HepG2 (cell line): Measurements from ENCODE around the gene GDF2. TPM values are rescaled to one million over a fixed set of nuclear protein-coding genes. Genes with fewer than 3 reads are reported as not detected.

ENCODE experiments used
- ATAC-seq: fragments of 200-7000 bp; cut with Tn5 transposase; 3 replicates; pipeline ENCODE4 v1.9.1; 2020; ENCODE audit warnings: mild to moderate bottlenecking, moderate library complexity
- BruUV-seq: library from RNA; stranded (reverse); fragments of 400-500 nt; replicated peaks from 2 replicates; lab custom pipeline; 2021; lab: Mats Ljungman, UMichigan
- CTCF ChIA-PET: fragments of 300-600 bp; formaldehyde crosslinking; extraction: SDS; loops from one replicate; lab custom pipeline; 2021; ENCODE audit warnings: low total read pairs, inconsistent platforms, low intra/inter-chr PET ratio; lab: Yijun Ruan, JAX
- POLR2A ChIA-PET: fragments of 350-600 bp; sonication (Branson Sonifier 250); formaldehyde crosslinking; loops from one replicate; lab custom pipeline; 2020; ENCODE audit warnings: antibody characterized with exemption, inconsistent platforms; lab: Yijun Ruan, JAX
- DNase-seq: peaks from one replicate; pipeline ENCODE4 v3.0.0-alpha.2; 2015; ENCODE audit warnings: low spot score
- FAIRE-seq: peaks from 3 replicates; lab custom pipeline; 2011; peaks lifted over from hg19 to GRCh38; lab: Jason Lieb, UNC
- H2AFZ ChIP-seq: one replicate; pipeline ENCODE4 v1.6.1; 2011; ENCODE audit warnings: low read length, inconsistent platforms
- H3K27ac ChIP-seq: fragments of 300-600 bp; 3 replicates; pipeline ENCODE4 v1.8.0; 2011; ENCODE audit warnings: mixed run types, mild to moderate bottlenecking, mixed read lengths, low read length, inconsistent platforms; ENCODE audit not compliant: insufficient read depth; ENCODE audit errors: extremely low read length
- H3K27me3 ChIP-seq, 2 experiments: fragments of 200-600 bp in 1 of 2; 2 replicates in 1 of 2; 3 replicates in 1 of 2; pipeline versions ENCODE4 v1.6.0 to v1.8.0; 2011; ENCODE audit warnings: low read length in 2 of 2, mild to moderate bottlenecking in 2 of 2, moderate library complexity in 2 of 2, inconsistent platforms in 1 of 2; ENCODE audit not compliant: insufficient read depth in 2 of 2, control insufficient read depth in 1 of 2
- H3K36me3 ChIP-seq, 2 experiments: fragments of 200-600 bp in 1 of 2; replicated peaks in 1 of 2; 2 replicates in 1 of 2; 3 replicates in 1 of 2; pipeline versions ENCODE4 v1.5.1 to v1.8.0; 2011; ENCODE audit warnings: low read length in 2 of 2, inconsistent platforms in 1 of 2; ENCODE audit not compliant: insufficient read depth in 2 of 2, control insufficient read depth in 1 of 2
- H3K4me1 ChIP-seq: 2 replicates; pipeline ENCODE4 v1.5.1; 2012; ENCODE audit warnings: low read length, inconsistent platforms; ENCODE audit not compliant: insufficient read depth
- H3K4me2 ChIP-seq: 2 replicates; pipeline ENCODE4 v1.6.0; 2011; ENCODE audit warnings: low read depth, low read length, inconsistent platforms
- H3K4me3 ChIP-seq, 3 experiments: fragments of 200-600 bp in 1 of 3; sonication (generic), shearing (Covaris generic) in 1 of 3; replicated peaks in 1 of 3; 2 replicates each; pipeline ENCODE4 v1.5.1; 2011 to 2016; ENCODE audit warnings: low read length in 3 of 3, inconsistent platforms in 2 of 3, low read depth in 2 of 3, mild to moderate bottlenecking in 2 of 3, control low read depth in 1 of 3, mixed read lengths in 1 of 3; ENCODE audit not compliant: insufficient read depth in 1 of 3
- H3K79me2 ChIP-seq: one replicate; pipeline ENCODE4 v1.6.1; 2011; ENCODE audit warnings: low read length, inconsistent platforms; ENCODE audit not compliant: insufficient read depth
- H3K9ac ChIP-seq: 2 replicates; pipeline ENCODE4 v1.6.0; 2011; ENCODE audit warnings: mild to moderate bottlenecking, low read depth, low read length, inconsistent platforms; ENCODE audit not compliant: insufficient read depth
- H3K9me3 ChIP-seq: 2 replicates; pipeline ENCODE4 v1.5.1; 2012; ENCODE audit warnings: mild to moderate bottlenecking, low read length
- H4K20me1 ChIP-seq: 2 replicates; pipeline ENCODE4 v1.6.0; 2011; ENCODE audit warnings: inconsistent platforms, mild to moderate bottlenecking, low read length, moderate library complexity; ENCODE audit not compliant: insufficient read depth
- DR1 ChIP-seq: sonication (generic); formaldehyde crosslinking; IDR thresholded peaks from 2 replicates; pipeline ENCODE4 v1.8.0; 2021; ENCODE audit warnings: mild to moderate bottlenecking, missing genetic modification reagents, inconsistent platforms
- EHMT2 ChIP-seq: fragments of 200-600 bp; sonication (generic); IDR thresholded peaks from 2 replicates; pipeline ENCODE4 v1.7.0; 2017; ENCODE audit warnings: antibody characterized with exemption, low read depth, low read length, borderline replicate concordance
- FIP1L1 ChIP-seq: fragments of 200-400 bp; formaldehyde crosslinking; IDR thresholded peaks from 2 replicates; pipeline ENCODE4 v1.6.1; 2018; ENCODE audit warnings: low read depth, mild to moderate bottlenecking, low read length, moderate library complexity, borderline replicate concordance; ENCODE audit not compliant: insufficient read depth
- NBN ChIP-seq: fragments of 450-650 bp; conservative IDR thresholded peaks from 2 replicates; pipeline ENCODE4 v1.6.1; 2017
- RXRA ChIP-seq: sonication (generic); formaldehyde crosslinking; IDR thresholded peaks from 2 replicates; pipeline ENCODE4 v1.5.1; 2020; ENCODE audit warnings: missing genetic modification reagents
- RXRB ChIP-seq: IDR thresholded peaks from 2 replicates; pipeline ENCODE4 v1.6.1; 2016; ENCODE audit warnings: borderline replicate concordance, missing genetic modification reagents, missing compliant biosample characterization
- SRSF4 ChIP-seq: fragments of 200-400 bp; formaldehyde crosslinking; IDR thresholded peaks from one replicate; pipeline ENCODE4 v1.6.1; 2018; ENCODE audit warnings: mild to moderate bottlenecking, low read depth, low read length, moderate library complexity; ENCODE audit not compliant: poor library complexity, severe bottlenecking
- TFDP2 ChIP-seq: sonication (generic); formaldehyde crosslinking; IDR thresholded peaks from 2 replicates; pipeline ENCODE4 v1.4.0; 2020; ENCODE audit warnings: missing genetic modification reagents
- THAP11 ChIP-seq: IDR thresholded peaks from 2 replicates; pipeline ENCODE4 v1.6.1; 2016; ENCODE audit warnings: missing biosample characterization, missing genetic modification reagents
- TOPORS ChIP-seq: sonication (generic); formaldehyde crosslinking; IDR thresholded peaks from 2 replicates; pipeline ENCODE4 v1.8.0; 2023; ENCODE audit warnings: mild to moderate bottlenecking, missing genetic modification reagents
- ZFP37 ChIP-seq: sonication (generic); formaldehyde crosslinking; IDR thresholded peaks from 2 replicates; pipeline ENCODE4 v1.4.0; 2020; ENCODE audit warnings: missing genetic modification reagents, borderline replicate concordance
- ZMYM3 ChIP-seq: sonication (generic); formaldehyde crosslinking; IDR thresholded peaks from 2 replicates; pipeline ENCODE4 v1.5.1; 2020; ENCODE audit warnings: mild to moderate bottlenecking, missing genetic modification reagents
- ZNF24 ChIP-seq: fragments of 450-650 bp; IDR thresholded peaks from 2 replicates; pipeline ENCODE4 v1.6.1; 2017; ENCODE audit warnings: antibody characterized with exemption, mild to moderate bottlenecking
- ZNF367 ChIP-seq: sonication (generic); formaldehyde crosslinking; IDR thresholded peaks from 2 replicates; pipeline ENCODE4 v1.4.0; 2020; ENCODE audit warnings: missing genetic modification reagents, borderline replicate concordance
- ZNF558 ChIP-seq: sonication (generic); formaldehyde crosslinking; IDR thresholded peaks from 2 replicates; pipeline ENCODE4 v1.9.0; 2022; ENCODE audit warnings: mild to moderate bottlenecking, missing genetic modification reagents, borderline replicate concordance
- ZNF773 ChIP-seq: sonication (generic); formaldehyde crosslinking; IDR thresholded peaks from 2 replicates; pipeline ENCODE4 v1.4.0; 2020; ENCODE audit warnings: missing genetic modification reagents, borderline replicate concordance
- WGBS: methylation state at CpG from one replicate; pipeline ENCODE4 v1.1.6; 2017; ENCODE audit warnings: low lambda C conversion rate; 5-methylcytosine and 5-hydroxymethylcytosine counted together
- in situ Hi-C: cut with HindIII; loops from 2 replicates; pipeline ENCODE4 v1.10.0; 2017; ENCODE audit warnings: low pct_unique_long_range_greater_than_20kb; ENCODE audit not compliant: extremely low pct_ligation_motif_present
- intact Hi-C: fragments of 100-400 bp; cut with micrococcal nuclease; formaldehyde crosslinking; loops from one replicate; pipeline ENCODE4 v1.10.0; 2022; ENCODE audit not compliant: unreplicated experiment
- polyA plus RNA-seq, 8 experiments: library from polyadenylated mRNA; depleted of rRNA in 3 of 8; stranded (reverse) in 7 of 8; unstranded in 1 of 8; fragments of >200 nt; fragmentation: Illumina TruSeq in 4 of 8; extraction: Trizol in 4 of 8; gene quantifications; 2 replicates each; pipeline versions ENCODE4 v1.2.1 to v1.2.3, GENCODE V29; 2011 to 2016; ENCODE audit warnings: low read depth in 4 of 8, missing spikeins in 1 of 8, mixed read lengths in 1 of 8; ENCODE audit not compliant: insufficient read depth in 1 of 8
- total RNA-seq, 5 experiments: library from RNA; depleted of rRNA; stranded (reverse); fragments of >200 nt; fragmentation: Illumina TruSeq; extraction: Trizol; gene quantifications; 2 replicates each; pipeline ENCODE4 v1.2.3, GENCODE V29; 2016; ENCODE audit warnings: low read depth in 1 of 5
- TF ChIP-seq, protein P1 (sequence below): sonication (generic); formaldehyde crosslinking; IDR thresholded peaks from 2 replicates; pipeline ENCODE4 v1.4.0; 2020; ENCODE audit warnings: missing genetic modification reagents, borderline replicate concordance
- TF ChIP-seq, protein P2 (sequence below), 2 experiments: sonication (generic) in 1 of 2; formaldehyde crosslinking in 1 of 2; IDR thresholded peaks; 2 replicates each; pipeline versions ENCODE4 v1.5.1 to v1.6.1; 2011 to 2020; ENCODE audit warnings: borderline replicate concordance in 1 of 2, low read depth in 1 of 2, low read length in 1 of 2, mild to moderate bottlenecking in 1 of 2, missing genetic modification reagents in 1 of 2, moderate library complexity in 1 of 2

GDF2 gene
- total and polyA plus RNA-seq, 2 of the 13 experiments (the other 11 are each of a cell fraction or from before 2014, with no cell fraction given): not detected

- no peak for FAIRE-seq
These were observed 27.7 kb downstream of the GDF2 start for GRCh38 chr10:47349941-47350371.

More at GRCh38 chr10:47349941-47350371, 27.7 kb downstream of the GDF2 start:
- WGBS: 69% methylated on average over 11 of the region's 31 CpGs
- no peaks in the 10 kb centered on the region for H4K20me1 ChIP-seq
- no peak overlapping the region for H3K27ac ChIP-seq
- ChIA-PET POLR2A (no interaction called here), CTCF (no interaction called here)
- no peaks in the 10 kb centered on the region for H3K9me3 ChIP-seq
- no peak overlapping the region for H3K9ac ChIP-seq
- H3K36me3 ChIP-seq: no peaks in the 10 kb centered on the region
- no peaks in the 10 kb centered on the region for H3K4me1 ChIP-seq
- no peak overlapping the region for H3K4me3 ChIP-seq
- H3K27me3 ChIP-seq: peaks cover 6 to 22% of the 10 kb centered on the region in 2 experiments; a peak in 3 of 5 replicates
- intact Hi-C loops: no loop called here
- TF ChIP-seq TOPORS (no peak), ZNF24 (no peak), ZNF773 (CRISPR knock-in tag) (no peak), ZNF558 (no peak), DR1 (CRISPR knock-in tag) (no peak), ZFP37 (CRISPR knock-in tag) (no peak), NBN (no peak), FIP1L1 (no peak), RXRA (no peak), RXRB (CRISPR knock-in tag) (no peak), TFDP2 (CRISPR knock-in tag) (no peak), ZNF367 (CRISPR knock-in tag) (no peak), SRSF4 (no peak), THAP11 (CRISPR knock-in tag) (no peak), EHMT2 (no peak), ZMYM3 (CRISPR knock-in tag) (no peak)
- TF ChIP-seq, protein P1, sequence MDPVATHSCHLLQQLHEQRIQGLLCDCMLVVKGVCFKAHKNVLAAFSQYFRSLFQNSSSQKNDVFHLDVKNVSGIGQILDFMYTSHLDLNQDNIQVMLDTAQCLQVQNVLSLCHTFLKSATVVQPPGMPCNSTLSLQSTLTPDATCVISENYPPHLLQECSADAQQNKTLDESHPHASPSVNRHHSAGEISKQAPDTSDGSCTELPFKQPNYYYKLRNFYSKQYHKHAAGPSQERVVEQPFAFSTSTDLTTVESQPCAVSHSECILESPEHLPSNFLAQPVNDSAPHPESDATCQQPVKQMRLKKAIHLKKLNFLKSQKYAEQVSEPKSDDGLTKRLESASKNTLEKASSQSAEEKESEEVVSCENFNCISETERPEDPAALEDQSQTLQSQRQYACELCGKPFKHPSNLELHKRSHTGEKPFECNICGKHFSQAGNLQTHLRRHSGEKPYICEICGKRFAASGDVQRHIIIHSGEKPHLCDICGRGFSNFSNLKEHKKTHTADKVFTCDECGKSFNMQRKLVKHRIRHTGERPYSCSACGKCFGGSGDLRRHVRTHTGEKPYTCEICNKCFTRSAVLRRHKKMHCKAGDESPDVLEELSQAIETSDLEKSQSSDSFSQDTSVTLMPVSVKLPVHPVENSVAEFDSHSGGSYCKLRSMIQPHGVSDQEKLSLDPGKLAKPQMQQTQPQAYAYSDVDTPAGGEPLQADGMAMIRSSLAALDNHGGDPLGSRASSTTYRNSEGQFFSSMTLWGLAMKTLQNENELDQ (CRISPR knock-in tag): no peak
- TF ChIP-seq, protein P2, sequence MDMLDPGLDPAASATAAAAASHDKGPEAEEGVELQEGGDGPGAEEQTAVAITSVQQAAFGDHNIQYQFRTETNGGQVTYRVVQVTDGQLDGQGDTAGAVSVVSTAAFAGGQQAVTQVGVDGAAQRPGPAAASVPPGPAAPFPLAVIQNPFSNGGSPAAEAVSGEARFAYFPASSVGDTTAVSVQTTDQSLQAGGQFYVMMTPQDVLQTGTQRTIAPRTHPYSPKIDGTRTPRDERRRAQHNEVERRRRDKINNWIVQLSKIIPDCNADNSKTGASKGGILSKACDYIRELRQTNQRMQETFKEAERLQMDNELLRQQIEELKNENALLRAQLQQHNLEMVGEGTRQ (IDR thresholded peaks at IDR 0.05; ENCODE audit: low read depth, low read length): no peak
- TF ChIP-seq, protein P2 (CRISPR knock-in tag; IDR thresholded peaks at IDR 0.05; ENCODE audit: borderline replicate concordance): no peak
- in situ Hi-C loops: no loop called here
- ATAC-seq (no peak), DNase-seq (no peak)
- no peak overlapping the region for H2AFZ ChIP-seq
- H3K4me2 ChIP-seq: no peak overlapping the region
- BruUV-seq: no TSS peak
- H3K79me2 ChIP-seq: no peaks in the 10 kb centered on the region
